Stimulated activated CD4-positive, alpha-beta T cell treated with anti-CD3 and anti-CD28 coated beads, Interleukin-15, amount 100 ng/mL, for 24 hours (primary cell): ENCODE data around the gene SLC25A10.
"Not testable (repeated sequence)": the region's sequence is repeated elsewhere in the genome, so short reads cannot be mapped to it uniquely, and the experiment has no call there.

Source experiments
- DNase-seq: peaks from one replicate; pipeline ENCODE4 v3.0.0-alpha.2; 2020

Gene SLC25A10

DNA sequence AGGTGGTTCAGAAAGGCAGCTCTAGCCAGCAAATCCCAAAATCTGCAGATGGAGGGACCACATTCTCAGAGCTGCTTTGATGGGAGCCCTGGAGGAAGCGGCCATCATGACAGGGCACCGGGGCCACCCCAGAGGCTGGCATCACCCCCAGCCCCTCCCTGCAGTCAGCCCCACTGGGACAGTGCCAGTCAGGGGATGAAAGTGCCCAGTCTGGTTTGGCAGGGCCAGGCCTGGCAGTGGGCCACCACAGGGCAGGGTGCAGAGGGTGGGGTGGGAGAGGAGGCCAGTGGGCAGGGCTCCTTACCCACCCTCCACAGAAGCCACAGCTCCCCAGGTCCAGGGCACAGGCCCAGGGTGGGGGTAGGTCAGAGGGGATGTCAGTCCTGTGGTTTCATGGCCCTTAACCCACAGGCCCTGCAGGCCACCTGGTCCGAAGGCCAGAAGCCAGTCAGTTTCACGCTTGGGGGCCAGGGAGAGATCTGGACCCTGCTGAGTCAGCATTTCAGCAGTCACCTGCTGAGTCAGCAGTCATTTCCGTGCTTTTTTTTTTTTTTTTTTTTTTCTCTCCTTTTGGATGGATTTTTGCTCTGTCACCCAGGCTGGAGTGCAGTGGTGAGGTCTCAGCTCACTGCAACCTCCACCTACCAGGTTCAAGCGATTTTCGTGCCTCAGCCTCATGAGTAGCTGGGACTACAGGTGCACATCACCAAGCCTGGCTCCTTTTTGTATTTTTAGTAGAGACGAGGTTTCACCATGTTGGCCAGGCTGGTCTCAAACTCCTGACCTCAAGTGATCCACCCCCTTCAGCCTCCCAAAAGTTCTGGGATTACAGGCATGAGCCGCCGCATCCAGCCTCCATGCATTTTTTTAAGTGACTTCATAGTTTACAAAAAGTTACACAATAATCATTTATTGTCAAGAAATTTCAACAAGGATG is 10.4 kb downstream of the SLC25A10 start:
- DNase-seq: peak; percentile 20

DNA sequence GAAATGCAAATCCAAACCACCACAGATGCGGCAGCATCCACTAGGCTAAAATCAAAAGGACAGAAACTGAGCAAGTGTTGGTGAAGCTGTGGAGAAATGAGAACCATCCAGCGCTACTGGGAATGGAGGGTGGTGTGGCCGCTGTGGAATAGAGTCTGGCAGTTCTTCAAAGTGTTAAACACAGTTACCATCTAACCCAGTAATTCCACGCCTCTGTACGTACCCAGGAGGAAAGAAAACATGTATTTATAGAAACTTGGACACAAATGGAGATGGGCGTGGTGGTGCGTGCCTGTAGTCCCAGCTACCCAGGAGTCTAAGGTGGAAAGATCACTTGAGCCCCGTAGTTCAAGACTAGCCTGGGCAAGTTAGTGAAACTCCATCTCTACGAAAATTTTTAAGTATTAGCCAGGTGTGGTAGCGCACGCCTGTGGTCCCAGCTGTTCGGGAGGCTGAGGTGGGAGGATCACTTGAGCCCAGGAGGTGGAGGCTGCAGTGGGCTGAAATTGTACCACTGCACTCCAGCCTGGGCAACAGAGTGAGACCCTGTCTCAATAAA is 11.6 kb downstream of the SLC25A10 start:
- DNase-seq: peak; percentile 2

DNA sequence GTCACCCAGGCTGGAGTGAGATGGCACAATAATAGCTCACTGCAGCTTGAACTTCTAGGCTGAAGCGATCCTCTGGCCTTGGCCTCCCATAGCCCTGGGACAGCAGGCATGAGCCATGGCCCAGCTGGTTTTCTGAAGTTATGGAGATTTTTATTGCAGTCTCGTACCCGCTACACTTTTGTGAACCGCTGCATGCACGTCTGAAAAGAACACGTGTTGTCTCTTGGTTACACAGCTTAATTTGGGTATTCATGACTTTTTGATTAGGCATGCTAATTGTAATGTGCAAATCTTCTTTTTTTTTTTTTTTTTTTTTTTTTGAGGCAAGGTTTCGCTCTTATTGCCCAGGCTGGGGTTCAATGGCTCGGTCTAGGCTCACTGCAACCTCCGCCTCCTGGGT is 13.4 kb downstream of the SLC25A10 start:
- DNase-seq: no peak

DNA sequence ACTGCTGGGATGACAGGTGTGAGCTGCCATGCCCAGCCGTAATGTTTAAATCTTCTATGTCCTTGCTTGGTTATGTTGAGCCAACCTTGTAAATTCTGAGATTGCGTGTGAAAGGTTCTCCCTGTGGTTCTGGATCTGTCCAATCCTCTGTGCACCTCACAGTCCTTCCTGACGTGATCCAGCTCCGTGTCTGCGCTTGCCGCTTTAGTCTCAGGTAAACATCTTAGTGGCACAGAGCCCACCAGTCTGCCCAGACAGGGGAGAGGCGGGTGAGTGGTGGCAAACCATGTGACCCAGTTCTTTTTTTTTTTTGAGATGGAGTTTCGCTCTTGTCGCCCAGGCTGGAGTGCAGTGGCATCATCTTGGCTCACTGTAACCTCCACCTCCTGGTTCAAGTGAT is 13.9 kb downstream of the SLC25A10 start:
- DNase-seq: no peak

DNA sequence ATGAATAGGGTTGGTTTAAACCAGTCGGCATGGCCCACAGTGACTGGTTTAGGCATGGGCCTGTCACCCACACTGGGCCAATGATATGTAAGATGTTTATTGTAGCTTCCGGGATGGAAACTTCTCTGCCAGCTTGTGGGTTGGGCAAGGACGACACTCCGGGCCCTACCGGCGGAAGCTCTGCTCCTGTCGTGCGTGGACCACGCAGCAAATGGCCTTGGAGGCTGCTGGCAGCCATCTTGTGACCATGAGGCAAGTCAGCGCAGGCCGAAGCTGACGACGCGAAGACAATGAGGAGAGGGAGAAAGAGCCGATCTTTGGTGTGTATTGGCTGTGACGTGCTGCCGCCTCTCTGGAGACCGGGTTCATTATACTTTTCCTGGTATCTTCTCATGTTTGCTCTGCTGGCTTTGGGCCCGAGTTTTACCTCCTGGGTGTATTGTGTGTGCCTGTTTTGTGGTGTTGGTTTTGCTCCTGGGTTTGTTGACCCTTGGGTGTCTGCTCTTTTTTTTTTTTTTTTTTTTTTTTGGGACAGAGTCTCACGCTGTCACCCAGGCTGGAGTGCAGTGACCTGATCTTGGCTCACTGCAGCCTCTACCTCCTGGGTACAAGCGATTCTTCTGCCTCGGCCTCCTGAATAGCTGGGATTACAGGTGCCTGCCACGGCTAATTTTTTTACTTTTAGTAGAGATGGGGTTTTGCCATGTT is 15.4 kb downstream of the SLC25A10 start:
- no peak for DNase-seq

DNA sequence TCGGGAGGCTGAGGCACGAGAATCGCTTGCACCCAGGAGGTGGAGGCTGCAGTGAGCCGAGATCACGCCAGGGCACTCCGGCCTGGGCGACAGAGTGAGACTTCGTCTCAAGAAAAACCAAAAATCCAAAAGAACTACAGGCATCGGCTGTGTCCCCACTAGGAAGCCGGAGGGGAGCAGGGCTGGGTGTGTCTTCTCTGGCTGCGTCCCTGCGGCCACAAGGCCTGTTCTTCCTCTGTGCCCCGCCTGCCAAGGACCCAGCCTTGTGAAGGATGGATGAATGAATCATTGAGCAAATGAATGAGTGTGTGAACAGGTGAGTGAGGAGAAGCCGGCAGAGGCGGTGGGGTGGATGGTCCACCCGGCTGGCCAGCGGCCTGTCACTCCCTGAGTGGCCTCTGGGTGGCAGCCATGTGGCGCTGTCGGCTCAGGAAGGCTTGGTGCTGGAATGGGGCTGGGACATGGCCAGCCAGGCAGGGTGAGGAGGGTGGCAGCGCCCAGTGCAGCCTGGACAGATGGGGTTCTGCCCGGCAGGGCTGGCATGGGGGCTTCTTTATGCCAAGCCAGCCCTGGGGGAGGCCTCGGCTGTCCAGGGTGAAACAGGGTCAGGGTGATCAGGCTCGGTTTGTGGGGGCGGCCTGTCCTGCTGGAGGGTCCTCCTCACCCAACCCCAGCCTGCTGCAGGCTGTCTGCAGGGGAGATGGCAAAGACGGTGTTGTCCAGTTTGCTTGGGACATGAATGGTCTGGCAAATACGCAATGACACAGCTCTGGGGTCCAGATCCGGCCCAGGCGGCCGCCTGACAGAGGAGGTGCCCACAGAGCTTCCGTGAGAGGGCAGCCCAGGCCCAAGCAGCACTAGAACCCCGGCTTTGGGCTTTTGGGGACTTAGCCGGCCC is 21.7 kb downstream of the SLC25A10 start:
- peak; percentile 81 for DNase-seq

DNA sequence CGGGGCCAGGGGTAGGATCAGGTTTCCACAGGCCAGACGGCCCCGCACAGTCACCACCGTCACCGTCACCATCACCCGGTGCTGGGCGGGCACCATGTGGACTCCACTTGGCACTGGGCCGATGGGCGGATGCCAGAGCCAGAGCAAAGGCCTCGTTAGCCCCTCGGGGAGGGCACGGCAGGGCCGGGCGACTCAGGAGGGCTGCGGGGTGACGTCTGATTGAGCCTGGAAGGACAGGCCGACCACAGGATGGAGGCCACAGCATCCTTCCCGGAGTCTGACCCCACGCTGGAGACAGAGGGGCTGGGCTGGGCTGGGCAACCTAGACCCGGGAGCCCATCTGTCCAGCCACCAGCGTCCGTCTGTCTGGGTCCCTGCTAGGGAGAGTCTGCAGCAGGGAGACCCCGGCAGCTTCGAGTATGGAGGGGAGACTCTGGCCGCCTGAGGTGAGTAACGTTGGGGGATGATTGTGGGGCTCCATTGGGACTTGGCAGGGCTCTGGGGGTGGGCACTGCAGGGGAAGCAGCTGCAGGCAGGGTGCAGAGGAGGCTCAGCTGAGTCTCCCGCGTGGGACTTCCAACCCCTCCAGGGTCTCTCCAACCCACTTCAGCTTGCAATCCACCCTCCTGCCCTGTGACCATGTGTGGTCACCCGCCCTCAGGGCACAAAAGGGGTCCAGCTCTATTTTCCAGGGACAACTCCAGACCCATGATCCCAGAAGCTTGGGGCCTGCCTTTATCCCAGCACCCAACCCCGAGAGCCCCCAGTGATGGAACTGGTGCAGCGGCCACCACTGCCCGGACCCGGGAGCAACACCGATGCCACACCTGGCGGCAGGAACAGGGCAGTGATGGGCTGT is 22.6 kb downstream of the SLC25A10 start:
- no peak for DNase-seq

DNA sequence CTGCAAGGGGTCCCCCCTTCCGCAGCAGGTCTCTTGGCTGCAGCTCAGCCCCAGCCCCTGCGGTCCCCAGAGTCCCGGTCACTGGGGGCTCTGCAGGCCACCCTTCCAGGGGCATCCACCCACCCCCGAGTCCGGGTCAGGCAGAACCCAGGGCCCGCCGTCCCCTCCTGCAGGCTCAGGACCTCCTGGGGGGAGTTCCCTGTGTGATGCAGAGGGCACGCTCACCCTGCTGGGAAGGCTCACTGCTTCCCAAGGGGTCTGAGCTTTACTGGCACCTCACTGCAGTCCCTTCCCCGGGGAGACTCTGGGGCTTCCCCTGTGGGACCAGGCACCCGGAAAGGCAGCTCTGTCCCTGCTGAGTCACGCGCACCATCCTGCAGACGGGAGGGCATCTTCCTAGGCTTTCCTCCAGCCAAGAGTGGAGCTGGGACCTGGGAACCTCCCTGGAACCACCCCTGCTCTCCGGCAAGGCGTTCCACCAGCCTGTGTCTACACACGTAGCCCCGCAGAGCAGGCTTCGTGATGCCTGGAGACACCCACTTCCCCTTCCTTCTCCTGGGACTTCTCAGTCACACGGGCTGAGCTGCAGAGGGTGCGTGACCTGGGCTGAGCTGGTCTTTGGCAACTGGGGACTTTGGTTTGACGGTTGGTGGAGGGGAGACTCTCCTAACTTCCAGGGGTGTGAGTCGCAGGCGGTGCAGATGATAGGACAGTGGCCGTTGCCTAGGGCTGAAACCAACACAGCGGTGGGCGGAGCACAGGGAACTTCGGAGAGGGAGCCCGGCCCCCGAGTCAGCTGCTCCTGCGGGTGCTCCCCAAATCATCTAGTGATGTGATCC is 23.4 kb downstream of the SLC25A10 start:
- peak; percentile 31 for DNase-seq

DNA sequence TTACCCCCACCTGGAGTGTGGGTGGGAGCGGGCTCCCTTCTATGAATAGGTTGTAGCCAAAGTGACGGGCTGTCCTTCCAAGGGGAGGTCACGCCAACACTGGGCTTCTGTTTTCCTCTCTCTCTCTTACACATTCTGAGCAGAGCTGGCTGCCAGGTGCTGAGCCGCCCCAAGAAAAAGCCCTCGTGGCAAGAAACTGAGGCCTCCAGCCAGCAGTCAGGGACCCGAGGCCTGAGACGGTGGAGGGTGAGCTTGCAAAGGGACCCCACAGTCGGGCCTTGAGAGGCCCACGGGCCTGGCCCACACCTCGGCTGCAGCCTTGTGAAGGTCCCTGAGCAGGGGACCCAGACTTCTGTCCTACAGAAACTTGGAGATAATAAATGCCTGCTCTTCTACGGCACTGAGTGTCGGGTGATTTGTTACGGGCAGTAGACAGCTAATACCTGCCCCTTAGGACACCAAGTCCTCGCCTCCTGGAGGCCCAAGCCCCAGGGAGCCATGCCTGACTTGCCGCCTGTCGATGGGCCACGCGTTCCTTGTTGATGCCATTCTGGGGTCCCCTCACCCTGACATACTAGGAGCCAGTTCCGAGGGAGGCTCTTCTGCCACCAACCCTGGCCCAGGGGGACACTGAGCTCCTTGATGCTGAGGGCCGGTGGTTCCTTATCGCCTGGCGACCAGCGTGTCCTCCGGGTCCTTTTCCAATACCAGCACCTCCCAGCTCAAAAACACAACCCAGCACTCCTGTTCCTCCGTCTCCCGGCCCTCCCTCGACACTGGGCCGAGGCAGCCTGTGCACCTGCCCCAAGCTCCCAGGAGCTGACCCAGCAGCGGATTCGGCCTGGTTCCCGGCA is 26.1 kb downstream of the SLC25A10 start:
- DNase-seq: no peak

DNA sequence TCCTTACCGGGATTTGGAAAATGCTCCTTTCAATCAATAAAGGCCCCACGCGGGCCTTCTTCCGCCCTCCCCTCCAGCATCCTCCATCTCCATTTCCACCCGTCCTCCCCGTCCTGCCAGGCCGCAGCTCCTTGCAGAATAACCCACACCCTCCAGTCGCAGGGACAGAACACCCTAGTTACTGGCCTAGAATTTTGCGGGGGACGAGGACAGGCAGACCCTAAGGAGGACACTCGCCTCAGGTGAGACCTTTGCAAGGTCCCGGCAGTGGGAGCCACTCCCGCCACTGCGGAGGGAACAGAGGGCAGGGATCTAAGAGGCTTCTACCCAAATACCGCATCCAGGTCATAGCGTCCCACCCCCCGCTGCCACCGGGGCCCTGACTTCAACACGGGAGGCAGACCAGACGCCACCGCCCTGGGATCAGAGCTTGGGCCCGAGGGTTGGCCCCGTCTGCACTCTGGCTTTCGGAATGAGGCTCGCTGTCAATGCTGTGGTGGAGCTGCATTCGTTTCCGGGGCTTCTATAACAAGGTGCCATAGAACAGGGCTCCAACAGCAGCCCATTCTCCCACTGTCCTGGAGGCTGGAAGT is 26.8 kb downstream of the SLC25A10 start:
- no peak for DNase-seq

DNA sequence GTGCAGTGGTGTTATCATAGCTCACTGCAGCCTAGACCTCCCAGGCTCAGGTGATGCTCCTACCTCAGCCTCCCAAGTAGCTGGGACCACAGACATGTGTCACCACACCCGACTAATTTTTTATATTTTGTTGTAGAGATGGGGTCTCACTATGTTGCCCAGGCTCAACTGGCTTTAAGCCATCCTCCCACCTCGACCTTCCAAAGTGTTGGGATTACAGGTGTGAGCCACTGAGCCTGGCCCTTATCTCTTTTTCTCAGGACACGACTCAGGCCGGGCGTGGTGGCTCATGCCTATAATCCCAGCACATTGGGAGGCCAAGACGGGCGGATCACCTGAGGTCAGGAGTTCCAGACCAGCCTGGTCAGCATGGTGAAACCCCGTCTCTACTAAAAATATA is 27.5 kb downstream of the SLC25A10 start:
- not testable (repeated sequence) for DNase-seq

DNA sequence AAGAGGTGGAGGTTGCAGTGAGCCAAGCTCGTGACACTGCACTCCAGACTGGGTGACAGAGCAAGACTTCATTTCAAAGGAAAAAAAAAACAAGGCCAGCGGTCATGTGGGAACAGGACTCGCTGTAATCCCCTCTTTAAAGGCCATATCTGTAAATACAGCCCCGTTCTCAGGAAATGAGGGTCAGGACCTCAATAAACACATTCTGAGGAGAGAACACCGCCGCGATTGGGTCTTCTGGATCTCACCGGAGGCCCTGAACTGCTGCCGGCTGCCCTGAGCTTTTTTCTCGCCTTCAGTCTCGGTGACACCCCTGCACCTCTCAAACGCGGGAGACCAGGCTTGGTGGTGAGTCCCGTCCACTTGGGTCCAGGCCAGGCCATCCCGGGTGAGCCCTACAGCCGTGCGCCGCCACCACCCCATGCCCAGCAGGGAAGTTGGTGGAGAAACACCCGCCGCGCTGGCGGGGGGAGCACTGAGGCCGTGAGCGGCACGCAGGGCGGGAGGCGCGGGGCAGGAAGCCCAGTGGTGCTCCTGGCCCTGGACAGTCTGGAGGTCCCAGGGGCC is 28.4 kb downstream of the SLC25A10 start:
- DNase-seq: no peak

DNA sequence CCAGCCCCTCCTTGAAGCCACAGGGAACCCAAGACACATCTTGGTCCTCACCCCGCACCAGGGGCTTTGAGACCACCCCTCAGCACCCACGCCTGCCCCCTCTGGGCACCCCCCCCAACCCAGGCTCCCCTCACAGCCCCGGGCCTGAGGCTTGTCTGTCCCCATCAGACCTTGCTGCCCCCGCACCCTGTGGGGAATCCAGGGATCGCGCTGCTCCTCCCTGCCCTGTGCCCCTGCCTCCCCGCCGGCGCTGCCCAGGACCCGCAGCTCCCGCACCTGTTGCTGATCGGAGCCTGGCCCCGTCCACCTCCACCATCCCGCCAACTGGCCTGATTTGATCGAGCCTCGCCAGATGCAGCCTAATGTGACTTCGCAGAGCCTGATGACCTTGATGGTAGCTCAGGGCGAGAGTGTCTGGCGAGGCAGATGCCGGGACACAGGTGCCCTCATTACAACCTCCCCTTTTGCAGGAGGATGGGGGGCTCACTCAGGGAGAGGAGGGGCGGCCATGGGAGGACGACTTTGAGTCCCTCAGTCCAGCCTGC is 29.0 kb downstream of the SLC25A10 start:
- no peak for DNase-seq

DNA sequence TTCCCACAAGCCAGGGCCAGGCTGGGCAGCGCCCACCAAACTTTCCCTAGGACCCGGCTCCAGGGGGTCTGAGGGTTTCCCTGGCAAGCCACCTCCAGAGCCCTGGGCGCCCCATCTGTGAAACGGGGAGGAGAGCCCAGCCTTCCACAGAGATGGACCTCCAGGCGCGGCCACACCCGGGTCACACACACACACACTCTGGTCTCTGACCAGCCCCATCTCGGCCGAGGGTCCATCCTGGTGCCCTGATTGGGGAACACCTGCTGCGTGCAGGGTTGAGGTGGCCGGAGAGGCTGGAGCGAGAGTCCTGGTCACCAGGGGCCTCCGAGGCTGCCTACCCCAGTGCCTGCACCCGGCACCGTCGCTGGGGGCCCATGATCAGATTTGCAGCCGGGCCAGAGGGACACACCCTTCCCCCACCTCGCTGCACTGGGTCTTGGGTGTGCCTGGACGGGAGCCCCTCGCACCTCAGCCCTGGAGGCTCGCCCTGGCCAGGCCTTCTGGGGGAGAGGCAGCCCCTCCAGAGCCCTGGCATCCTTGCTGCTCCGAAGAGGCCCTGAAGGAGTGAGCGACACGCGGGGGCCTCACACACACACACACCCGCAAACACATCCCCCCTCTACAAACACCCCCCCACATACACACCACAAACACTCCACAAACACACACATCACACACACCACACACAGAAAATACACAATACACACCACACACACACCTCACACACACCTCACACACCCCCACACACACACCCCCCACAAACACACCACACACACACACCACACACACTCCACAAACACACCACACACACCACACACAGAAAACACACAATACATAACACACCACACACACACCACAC is 29.7 kb downstream of the SLC25A10 start:
- DNase-seq: peak; percentile 7
